22Rv1 (cell line): ENCODE results near the gene SNX13.

Source experiments
- H3K27ac ChIP-seq: fragments of 450-650 bp; 2 replicates; pipeline ENCODE4 v1.5.1; 2017
- CTCF ChIP-seq: fragments of 450-650 bp; IDR thresholded peaks from 2 replicates; pipeline ENCODE4 v1.5.1; 2017; ENCODE audit warnings: mild to moderate bottlenecking
- ZFX ChIP-seq: fragments of 450-650 bp; IDR thresholded peaks from 2 replicates; pipeline ENCODE4 v1.6.1; 2017; ENCODE audit warnings: antibody characterized with exemption, borderline replicate concordance

SNX13 gene

GRCh38 chr7:17741426-17741825 is 198.9 kb downstream of the SNX13 start:
- TF ChIP-seq CTCF (no peak), ZFX (no peak)

More at GRCh38 chr7:17741426-17741825, 198.9 kb downstream of the SNX13 start:
- H3K27ac ChIP-seq, result no peak overlapping the region
